Lower leg skin (tissue), 3 donors: ENCODE results near the gene CLMN.

Experiments used
- POLR2A ChIP-seq, 2 donors: fragments of 450-650 bp; IDR thresholded peaks; one replicate each; pipeline ENCODE4 v1.6.1; 2016 to 2017; ENCODE audit warnings: antibody characterized with exemption in 2 of 2, mild to moderate bottlenecking in 1 of 2, moderate library complexity in 1 of 2
- TF ChIP-seq, protein P1 (sequence below), 3 donors: fragments of 450-650 bp; IDR thresholded peaks; one replicate each; pipeline ENCODE4 v1.5.1; 2016; ENCODE audit warnings: antibody characterized with exemption in 3 of 3, mild to moderate bottlenecking in 3 of 3, moderate library complexity in 2 of 3

DNA sequence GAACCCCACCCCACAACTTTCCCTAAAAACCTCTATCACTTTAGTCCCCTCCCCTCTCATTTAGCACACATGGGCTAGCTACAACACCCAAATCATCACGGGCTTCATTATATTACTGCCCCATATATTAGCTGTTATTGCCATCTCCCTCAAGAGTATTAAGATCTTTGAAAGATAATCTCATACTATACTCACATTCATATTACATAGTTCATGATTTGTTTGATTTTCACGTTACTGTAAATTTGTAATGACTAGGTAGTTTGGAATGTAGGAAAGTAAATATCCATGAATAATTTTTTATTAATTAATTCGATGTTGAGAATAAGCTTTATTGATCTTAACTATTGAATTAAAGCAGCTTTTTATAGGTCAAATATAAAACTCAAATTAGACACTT lies 170.3 kb downstream of the CLMN start:
- TF ChIP-seq, protein P1, sequence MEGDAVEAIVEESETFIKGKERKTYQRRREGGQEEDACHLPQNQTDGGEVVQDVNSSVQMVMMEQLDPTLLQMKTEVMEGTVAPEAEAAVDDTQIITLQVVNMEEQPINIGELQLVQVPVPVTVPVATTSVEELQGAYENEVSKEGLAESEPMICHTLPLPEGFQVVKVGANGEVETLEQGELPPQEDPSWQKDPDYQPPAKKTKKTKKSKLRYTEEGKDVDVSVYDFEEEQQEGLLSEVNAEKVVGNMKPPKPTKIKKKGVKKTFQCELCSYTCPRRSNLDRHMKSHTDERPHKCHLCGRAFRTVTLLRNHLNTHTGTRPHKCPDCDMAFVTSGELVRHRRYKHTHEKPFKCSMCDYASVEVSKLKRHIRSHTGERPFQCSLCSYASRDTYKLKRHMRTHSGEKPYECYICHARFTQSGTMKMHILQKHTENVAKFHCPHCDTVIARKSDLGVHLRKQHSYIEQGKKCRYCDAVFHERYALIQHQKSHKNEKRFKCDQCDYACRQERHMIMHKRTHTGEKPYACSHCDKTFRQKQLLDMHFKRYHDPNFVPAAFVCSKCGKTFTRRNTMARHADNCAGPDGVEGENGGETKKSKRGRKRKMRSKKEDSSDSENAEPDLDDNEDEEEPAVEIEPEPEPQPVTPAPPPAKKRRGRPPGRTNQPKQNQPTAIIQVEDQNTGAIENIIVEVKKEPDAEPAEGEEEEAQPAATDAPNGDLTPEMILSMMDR (IDR thresholded peaks at IDR 0.05), result no peak
- TF ChIP-seq POLR2A (IDR thresholded peaks at IDR 0.05), result no peak
